Gastroesophageal sphincter (tissue), 3 donors: ENCODE results near the gene NKX2-2.

Experiments
- POLR2A ChIP-seq, 2 donors: fragments of 450-650 bp; IDR thresholded peaks; one replicate each; pipeline ENCODE4 v1.6.1; 2017; ENCODE audit warnings: antibody characterized with exemption in 2 of 2, mild to moderate bottlenecking in 2 of 2, moderate library complexity in 1 of 2
- POLR2AphosphoS5 ChIP-seq: sonication (generic); formaldehyde crosslinking; IDR thresholded peaks from one replicate; pipeline ENCODE4 v1.6.1; 2017; ENCODE audit warnings: antibody characterized with exemption
- TF ChIP-seq, protein P1 (sequence below), 4 experiments: fragments of 200-600 bp in 2 of 4; fragments of 450-650 bp in 2 of 4; sonication (generic) in 1 of 4; IDR thresholded peaks; one replicate each; pipeline ENCODE4 v1.5.1; 2017 to 2019; ENCODE audit warnings: antibody characterized with exemption in 4 of 4, mild to moderate bottlenecking in 2 of 4, moderate library complexity in 2 of 4

DNA sequence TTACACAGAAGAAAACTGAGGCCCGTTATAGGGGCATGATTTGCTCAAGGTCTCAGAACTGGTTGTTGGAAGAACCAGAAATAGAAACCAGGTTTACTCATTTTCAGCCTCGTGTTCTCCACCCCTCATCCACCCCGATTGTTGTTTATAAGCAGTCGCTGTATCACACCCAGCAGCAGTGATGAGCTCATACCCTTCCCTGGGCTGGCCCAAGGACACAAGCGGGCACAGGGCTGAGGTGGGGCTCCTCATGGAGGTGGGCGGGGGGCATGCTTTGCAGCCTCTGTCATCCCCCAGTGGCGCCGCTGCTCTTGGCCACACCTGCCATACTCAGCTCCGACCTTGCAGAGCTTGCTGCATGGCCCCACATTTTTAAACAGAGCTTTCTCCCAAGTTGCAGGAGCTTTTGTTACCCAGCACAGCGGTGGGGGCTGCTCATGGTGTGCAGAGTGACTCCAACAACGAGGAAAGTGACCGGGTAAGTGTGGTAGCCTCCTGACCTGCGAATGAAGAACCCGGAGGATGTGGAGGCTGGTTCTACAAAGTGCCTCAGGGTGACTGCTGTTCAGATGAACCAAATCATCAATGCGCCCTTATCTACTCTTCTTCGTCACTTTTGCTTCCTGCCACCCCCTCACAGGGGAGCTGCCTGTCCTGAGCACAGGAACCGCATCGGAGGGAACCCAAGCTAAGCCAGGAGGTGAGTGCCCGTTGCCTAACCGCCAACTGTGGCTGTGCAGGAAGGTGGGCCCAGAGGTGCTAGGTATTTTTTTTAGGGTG lies 43.6 kb upstream of the NKX2-2 start:
- TF ChIP-seq, protein P1, sequence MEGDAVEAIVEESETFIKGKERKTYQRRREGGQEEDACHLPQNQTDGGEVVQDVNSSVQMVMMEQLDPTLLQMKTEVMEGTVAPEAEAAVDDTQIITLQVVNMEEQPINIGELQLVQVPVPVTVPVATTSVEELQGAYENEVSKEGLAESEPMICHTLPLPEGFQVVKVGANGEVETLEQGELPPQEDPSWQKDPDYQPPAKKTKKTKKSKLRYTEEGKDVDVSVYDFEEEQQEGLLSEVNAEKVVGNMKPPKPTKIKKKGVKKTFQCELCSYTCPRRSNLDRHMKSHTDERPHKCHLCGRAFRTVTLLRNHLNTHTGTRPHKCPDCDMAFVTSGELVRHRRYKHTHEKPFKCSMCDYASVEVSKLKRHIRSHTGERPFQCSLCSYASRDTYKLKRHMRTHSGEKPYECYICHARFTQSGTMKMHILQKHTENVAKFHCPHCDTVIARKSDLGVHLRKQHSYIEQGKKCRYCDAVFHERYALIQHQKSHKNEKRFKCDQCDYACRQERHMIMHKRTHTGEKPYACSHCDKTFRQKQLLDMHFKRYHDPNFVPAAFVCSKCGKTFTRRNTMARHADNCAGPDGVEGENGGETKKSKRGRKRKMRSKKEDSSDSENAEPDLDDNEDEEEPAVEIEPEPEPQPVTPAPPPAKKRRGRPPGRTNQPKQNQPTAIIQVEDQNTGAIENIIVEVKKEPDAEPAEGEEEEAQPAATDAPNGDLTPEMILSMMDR (IDR thresholded peaks at IDR 0.05), result no peak
- TF ChIP-seq POLR2A (IDR thresholded peaks at IDR 0.05), result no peak
- TF ChIP-seq POLR2AphosphoS5, result no peak
